ENCODE data around the gene RORB. TPM values are rescaled to one million over a fixed set of nuclear protein-coding genes. Genes with fewer than 3 reads are reported as not detected.

Gene RORB
- total RNA-seq, 4 donors from 2014 or later: 2.0 to 3.6 (median 3.0) TPM

- Histone ChIP-seq H3K27ac (peak overlapping the region in 2 of 4 donors; percentile 40 to 74), H3K36me3 (no peaks in the 10 kb centered on the region), H3K4me3 (no peak overlapping the region), H3K27me3 (no peaks in the 10 kb centered on the region), H3K9me3 (no peaks in the 10 kb centered on the region), H3K4me1 (peaks cover 0 to 6% (median 2%) of the 10 kb centered on the region in 4 donors)
- no peak for TF ChIP-seq POLR2A (IDR thresholded peaks at IDR 0.05)
- TF ChIP-seq EP300 (IDR thresholded peaks at IDR 0.05): peak in 1 of 2 donors; percentile 50
- WGBS, 2 donors: 41 to 42% methylated on average over 9 of the region's 9 CpGs
- no peak for DNase-seq (ENCODE audit: low spot score in 2 of 2)
Measured at GRCh38 chr9:74554751-74555419, 57.8 kb downstream of the RORB start.

GRCh38 chr9:74555565-74555964 is 58.4 kb downstream of the RORB start:
- DNase-seq (ENCODE audit: low spot score in 2 of 2): no peak
- peak overlapping the region in 2 of 4 donors; percentile 40 to 74 for H3K27ac ChIP-seq
- H3K4me1 ChIP-seq: peaks cover 0 to 6% (median 2%) of the 10 kb centered on the region in 4 donors
- no peaks in the 10 kb centered on the region for H3K36me3 ChIP-seq
- TF ChIP-seq, protein P1, sequence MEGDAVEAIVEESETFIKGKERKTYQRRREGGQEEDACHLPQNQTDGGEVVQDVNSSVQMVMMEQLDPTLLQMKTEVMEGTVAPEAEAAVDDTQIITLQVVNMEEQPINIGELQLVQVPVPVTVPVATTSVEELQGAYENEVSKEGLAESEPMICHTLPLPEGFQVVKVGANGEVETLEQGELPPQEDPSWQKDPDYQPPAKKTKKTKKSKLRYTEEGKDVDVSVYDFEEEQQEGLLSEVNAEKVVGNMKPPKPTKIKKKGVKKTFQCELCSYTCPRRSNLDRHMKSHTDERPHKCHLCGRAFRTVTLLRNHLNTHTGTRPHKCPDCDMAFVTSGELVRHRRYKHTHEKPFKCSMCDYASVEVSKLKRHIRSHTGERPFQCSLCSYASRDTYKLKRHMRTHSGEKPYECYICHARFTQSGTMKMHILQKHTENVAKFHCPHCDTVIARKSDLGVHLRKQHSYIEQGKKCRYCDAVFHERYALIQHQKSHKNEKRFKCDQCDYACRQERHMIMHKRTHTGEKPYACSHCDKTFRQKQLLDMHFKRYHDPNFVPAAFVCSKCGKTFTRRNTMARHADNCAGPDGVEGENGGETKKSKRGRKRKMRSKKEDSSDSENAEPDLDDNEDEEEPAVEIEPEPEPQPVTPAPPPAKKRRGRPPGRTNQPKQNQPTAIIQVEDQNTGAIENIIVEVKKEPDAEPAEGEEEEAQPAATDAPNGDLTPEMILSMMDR (IDR thresholded peaks at IDR 0.05): no peak
- no peak for TF ChIP-seq POLR2A (IDR thresholded peaks at IDR 0.05)
- no peak for TF ChIP-seq EP300 (IDR thresholded peaks at IDR 0.05)
- 53 to 60% methylated on average over 3 of the region's 3 CpGs for WGBS, 2 donors
- no peaks in the 10 kb centered on the region for H3K27me3 ChIP-seq
- H3K9me3 ChIP-seq: no peaks in the 10 kb centered on the region
- no peak overlapping the region for H3K4me3 ChIP-seq

GRCh38 chr9:74556685-74557084 is 59.5 kb downstream of the RORB start:
- Histone ChIP-seq H3K27me3 (no peaks in the 10 kb centered on the region), H3K27ac (peak overlapping the region in 2 of 4 donors; percentile 27 to 74), H3K4me1 (peaks cover 0 to 6% (median 2%) of the 10 kb centered on the region in 4 donors), H3K9me3 (no peaks in the 10 kb centered on the region), H3K36me3 (no peaks in the 10 kb centered on the region), H3K4me3 (no peak overlapping the region)
- DNase-seq (ENCODE audit: low spot score in 2 of 2): no peak
- no peak for TF ChIP-seq POLR2A (IDR thresholded peaks at IDR 0.05)
- WGBS, 2 donors: 61 to 63% methylated on average over 3 of the region's 3 CpGs

- Histone ChIP-seq H3K27me3 (no peaks in the 10 kb centered on the region), H3K4me3 (no peak overlapping the region), H3K9me3 (no peaks in the 10 kb centered on the region), H3K36me3 (no peaks in the 10 kb centered on the region), H3K27ac (peak overlapping the region in 1 of 4 donors; percentile 74), H3K4me1 (peaks cover 0 to 6% (median 2%) of the 10 kb centered on the region in 4 donors)
- DNase-seq (ENCODE audit: low spot score in 2 of 2): no peak
- WGBS, 2 donors: 71 to 74% methylated on average over 5 of the region's 5 CpGs
- TF ChIP-seq POLR2A (IDR thresholded peaks at IDR 0.05) (no peak), EP300 (IDR thresholded peaks at IDR 0.05) (no peak)
- TF ChIP-seq, protein P1 (IDR thresholded peaks at IDR 0.05): no peak
Measured at GRCh38 chr9:74557571-74557970, 60.4 kb downstream of the RORB start.

DNA sequence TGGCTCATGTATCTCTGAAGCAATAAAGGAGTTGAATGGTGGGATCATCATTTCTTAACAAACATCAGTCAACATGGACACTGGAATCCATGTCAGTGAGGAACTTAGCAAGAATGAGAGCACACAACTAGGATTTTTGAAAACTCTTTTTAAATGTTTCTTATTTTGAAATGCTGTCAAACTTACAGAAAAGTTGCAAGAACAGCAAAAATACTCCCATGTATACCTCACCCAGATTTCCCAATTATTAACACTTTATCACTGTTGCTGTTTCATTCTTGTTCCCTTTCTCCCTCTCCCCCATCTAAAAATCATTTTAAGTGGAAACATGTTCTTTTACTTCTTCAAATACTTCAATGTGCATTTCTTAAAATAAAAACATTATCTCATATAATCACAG is 65.5 kb downstream of the RORB start:
- Histone ChIP-seq H3K4me3 (no peak overlapping the region), H3K36me3 (no peaks in the 10 kb centered on the region), H3K27ac (no peak overlapping the region), H3K4me1 (no peaks in the 10 kb centered on the region), H3K9me3 (no peaks in the 10 kb centered on the region), H3K27me3 (no peaks in the 10 kb centered on the region)
- DNase-seq (ENCODE audit: low spot score in 2 of 2): no peak
- TF ChIP-seq, protein P1 (IDR thresholded peaks at IDR 0.05): no peak
- TF ChIP-seq EP300 (IDR thresholded peaks at IDR 0.05) (no peak), POLR2A (IDR thresholded peaks at IDR 0.05) (no peak)

DNA sequence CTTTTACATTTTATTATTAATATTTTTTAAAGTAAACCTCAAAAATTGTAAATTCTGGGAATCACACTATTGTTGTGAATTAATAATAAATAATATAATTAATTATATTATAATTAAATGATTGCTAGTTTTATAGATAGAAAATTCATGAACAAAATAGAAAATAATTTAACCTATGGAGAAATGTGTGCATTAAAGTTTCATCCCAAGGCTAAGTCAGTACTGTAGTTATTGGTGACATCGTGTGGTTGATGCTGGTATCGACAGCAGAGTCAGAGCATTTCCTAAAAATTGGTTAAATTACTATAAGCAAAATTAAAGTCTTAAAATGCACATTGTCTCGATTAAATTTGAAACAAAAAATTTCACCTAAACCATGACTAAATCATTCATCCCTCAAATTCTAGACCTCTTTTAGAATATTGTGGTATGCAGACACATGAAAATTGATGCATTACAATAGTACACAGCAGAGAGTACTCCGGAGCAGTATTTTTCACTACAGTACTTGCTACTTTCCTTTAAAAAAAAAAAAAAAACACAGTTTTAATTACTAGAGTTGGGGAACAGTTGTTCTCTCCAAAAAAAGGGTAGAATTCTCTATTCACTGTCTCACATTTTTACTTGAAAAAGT is 73.9 kb downstream of the RORB start:
- Histone ChIP-seq H3K4me3 (no peak overlapping the region), H3K9me3 (no peaks in the 10 kb centered on the region), H3K36me3 (no peaks in the 10 kb centered on the region), H3K4me1 (peaks cover 0 to 5% (median 0%) of the 10 kb centered on the region in 4 donors), H3K27me3 (no peaks in the 10 kb centered on the region), H3K27ac (no peak overlapping the region)
- 20 to 24% methylated on average over 4 of the region's 4 CpGs for whole genome bisulfite sequencing, 2 donors
- no peak for TF ChIP-seq EP300 (IDR thresholded peaks at IDR 0.05)
- no peak for TF ChIP-seq POLR2A (IDR thresholded peaks at IDR 0.05)
- TF ChIP-seq, protein P1 (IDR thresholded peaks at IDR 0.05): peak; percentile 47 to 78 (median 60)
- DNase-seq (ENCODE audit: low spot score in 2 of 2): peak in 1 of 2 donors; percentile 10

Measured in tibial nerve (tissue), 4 donors.